HG03378 (cell line): ENCODE results near the gene OSER1.
"Not testable (repeated sequence)": the region's sequence is repeated elsewhere in the genome, so short reads cannot be mapped to it uniquely, and the experiment has no call there.

Experiments
- ATAC-seq: cut with Tn5 transposase; IDR thresholded peaks from one replicate; pipeline ENCODE4 v1.9.1; 2021; ENCODE audit warnings: mild to moderate bottlenecking, moderate library complexity; ENCODE audit not compliant: unreplicated experiment

Gene OSER1

DNA sequence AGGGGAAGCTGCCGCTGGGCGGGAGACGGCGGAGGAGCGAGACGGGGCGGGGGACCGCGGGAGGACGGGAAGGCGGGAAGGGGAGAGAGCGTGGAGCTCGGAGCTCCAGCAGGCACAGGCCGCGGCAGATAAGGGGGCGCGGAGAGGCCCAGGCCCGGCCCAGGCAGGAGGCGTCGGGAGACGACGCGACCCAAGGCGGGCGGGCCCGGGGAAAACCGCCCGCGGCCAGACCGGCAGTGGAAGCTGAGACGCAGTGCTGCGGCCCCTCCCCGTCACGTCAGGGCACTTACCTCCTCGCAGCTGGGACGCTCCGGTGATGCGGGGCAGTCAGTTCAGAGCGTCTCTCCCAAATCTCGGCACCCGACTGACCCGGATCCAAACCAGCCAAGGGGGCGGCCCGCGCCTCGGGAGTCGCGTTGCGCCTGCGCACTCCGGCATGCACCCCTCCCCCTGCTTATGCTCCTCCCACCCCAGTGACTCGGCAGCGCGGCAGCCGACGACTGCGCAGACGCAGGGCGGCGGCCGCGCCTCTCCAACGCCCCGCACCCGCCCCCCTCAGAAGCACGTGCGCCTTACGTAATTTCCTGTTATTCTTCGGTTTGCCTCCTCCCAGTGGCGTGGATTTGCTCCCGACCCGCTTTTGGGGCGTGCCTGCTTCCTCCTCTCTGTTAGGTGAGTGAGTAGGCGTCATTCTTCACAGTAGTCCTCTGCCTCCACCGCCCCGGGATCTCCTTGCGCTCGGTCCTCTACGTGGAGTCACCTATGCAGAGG lies at the start of gene OSER1:
Gene OSER1, minus strand, starts transcription at position 366 of the 771 bp plus-strand sequence. CDS start 3,814 bp downstream, outside the sequence.
- peak; percentile 67 for ATAC-seq

DNA sequence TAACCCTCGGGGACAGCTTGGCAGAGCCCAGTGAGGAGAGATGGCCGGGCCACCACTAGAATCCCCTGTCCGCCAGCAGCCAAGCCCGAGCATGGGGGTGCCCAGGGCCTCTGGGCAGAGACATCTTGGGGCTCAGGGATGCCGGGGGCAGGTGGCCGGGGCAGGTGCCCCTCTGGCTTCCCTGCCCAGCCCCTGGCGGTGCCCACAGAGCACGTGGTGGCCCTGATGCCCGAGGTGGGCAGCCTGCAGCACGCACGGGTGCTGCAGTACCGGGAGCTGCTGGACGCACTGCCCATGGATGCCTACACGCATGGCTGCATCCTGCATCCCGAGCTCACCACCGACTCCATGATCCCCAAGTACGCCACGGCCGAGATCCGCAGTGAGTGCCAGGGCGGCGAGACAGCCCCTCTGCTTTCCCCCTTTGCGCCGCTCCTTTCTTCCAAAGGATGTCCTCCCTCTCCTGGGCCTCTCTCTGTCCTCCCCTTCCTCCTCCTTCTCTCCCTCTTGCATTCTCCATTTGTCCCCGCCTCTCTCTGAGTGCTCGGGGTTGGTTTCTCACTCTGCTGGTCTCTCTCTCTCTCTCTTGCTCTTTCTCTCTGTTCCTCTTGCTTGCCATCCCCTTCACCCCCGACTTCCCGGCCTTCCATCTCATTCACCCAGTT lies 47.8 kb upstream of the OSER1 start:
- ATAC-seq: no peak

GRCh38 chr20:44256961-44257360 lies 46.4 kb upstream of the OSER1 start:
- no peak for ATAC-seq

GRCh38 chr20:44255942-44256341 lies 45.4 kb upstream of the OSER1 start:
- ATAC-seq: no peak

DNA sequence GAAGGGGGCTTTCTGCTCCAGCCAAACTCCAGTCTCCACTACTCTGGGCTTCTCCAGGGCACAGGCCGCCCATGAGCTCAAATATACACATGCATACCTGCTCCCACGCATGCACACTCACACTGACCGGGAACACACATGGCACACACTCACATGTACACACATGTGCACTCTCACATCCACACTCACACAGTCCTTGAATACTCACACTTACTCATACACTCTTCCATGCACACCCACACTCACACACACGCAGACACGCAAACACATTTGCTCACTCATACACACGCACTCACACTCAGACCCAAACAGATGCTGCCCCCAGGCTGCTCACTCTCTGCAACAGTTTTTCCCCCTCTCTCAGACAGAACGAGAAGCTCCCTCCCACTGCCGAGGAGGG lies 43.5 kb upstream of the OSER1 start:
- no peak for ATAC-seq

- no peak for ATAC-seq
Observed at GRCh38 chr20:44253528-44253927, 43.0 kb upstream of the OSER1 start.

GRCh38 chr20:44251284-44251683 lies 40.7 kb upstream of the OSER1 start:
- ATAC-seq: no peak

DNA sequence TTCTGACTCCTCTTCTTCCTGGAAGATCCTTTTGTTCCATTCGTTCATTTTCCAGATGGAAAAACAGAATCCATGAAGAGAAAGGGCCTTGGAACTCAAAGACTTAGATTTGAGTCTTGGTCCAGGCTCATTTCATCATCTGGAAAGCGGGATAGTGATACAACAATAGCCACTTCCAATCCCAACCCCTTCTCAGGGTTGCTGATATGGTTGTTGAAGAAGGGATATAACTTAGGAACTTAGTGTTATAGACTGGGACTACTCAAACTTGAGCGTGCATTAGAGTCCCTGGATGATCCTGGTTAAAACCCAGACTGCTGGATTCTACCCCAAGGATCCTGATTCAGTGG lies 37.8 kb upstream of the OSER1 start:
- ATAC-seq: no peak

DNA sequence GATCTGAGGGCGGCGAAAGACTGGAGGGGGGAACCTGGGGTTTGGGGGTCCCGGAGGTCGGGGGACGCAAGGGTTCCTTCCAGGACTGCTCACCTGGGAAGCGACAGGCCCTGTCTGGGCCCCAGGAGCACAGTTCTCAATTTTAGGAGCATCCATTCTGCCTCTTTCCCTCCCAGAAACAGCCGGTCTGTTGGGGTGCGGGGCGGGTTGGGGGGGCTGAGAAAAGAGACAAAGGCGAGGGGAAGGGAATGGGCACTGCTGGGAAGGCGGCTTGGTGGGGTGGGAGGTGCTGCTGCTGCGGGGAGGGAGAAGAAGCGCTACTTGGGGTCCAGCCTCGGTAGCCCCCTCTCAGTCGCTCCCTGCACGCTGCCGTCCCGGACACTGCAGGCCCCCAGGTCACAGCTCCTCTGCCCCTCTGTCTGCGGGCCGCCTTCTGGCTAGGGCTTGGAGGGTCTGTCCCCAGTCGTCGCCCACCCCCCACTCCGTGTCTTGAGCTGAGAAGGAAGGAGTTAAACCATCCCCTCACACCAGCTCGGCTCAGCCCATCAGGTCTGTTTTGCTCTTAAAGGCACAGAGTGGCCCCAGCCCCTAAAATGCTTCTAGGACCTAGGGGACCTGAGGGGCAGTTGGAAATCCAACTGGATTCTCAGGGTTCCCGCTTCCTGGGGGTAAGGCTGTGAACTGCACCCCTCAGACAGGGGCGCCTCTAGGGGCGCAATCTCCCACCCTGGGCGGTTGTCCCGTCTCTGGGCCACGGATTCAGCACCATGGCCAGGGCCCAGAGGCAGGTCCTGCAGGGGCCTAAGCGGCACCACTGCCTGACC lies 37.2 kb upstream of the OSER1 start:
- ATAC-seq: no peak

- ATAC-seq: no peak
Observed at GRCh38 chr20:44247131-44247571, 36.6 kb upstream of the OSER1 start, which contains the start of gene GDAP1L1. Gene GDAP1L1, plus strand, starts transcription at chr20:44247308. Its CDS starts 27 bp downstream, at chr20:44247335.

DNA sequence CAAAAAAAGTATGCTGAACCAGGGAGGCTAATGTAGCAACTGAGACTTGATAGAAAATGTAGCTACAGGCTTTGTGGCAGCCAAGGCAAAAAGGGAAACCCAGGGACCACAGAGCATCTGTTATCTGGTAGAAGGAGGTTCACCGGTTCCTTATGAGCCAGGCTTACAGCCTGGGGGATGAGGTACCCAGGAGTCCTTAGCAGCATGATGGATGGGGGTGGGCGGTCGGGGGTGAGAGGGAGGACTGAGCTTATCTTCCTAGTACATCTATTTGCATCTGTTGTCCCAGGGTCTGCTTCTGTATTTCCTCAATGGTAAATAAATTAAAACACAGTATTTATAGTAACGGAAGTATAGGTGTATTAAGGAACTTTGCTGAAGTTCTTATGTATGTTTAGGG lies 35.4 kb upstream of the OSER1 start:
- no peak for ATAC-seq

DNA sequence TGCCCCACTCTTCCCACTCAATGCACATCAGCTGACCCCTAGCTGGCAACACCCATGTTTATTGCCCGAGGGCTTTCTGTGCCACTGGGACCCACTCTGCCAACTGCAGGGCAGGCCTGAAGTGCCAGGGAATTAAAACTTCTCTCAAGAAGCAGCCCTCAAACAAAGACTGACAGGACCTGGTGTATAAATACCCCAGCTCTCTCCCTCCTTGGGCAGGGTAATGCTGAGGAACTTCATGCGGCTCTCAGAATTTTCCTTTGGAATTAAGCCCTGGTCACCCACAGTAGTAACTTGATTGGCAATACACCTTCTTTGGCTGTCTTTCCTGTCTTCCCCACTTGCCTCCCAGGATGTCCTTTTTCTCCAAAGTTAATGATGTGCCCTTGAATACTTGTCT lies 31.2 kb upstream of the OSER1 start:
- ATAC-seq: no peak

DNA sequence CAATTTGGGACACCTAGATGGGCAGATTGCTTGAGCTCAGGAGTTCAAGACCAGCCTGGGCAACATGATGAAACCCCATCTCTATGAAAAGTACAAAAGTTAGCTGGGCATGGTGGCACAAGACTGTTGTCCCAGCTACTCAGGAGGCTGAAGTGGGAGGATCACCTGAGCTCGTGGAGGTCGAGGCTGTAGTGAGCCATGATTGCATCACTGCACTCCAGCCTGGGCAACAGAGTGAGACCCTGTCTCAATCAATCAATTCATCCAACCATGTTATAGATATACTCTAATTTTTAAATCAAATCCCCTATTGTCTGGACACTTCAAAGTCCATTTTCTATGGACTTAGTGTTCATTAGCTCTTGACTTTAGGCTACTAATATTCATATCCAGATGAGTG lies 26.3 kb upstream of the OSER1 start:
- ATAC-seq: not testable (repeated sequence)

- no peak for ATAC-seq
Observed at GRCh38 chr20:44235702-44236101, 25.1 kb upstream of the OSER1 start.

DNA sequence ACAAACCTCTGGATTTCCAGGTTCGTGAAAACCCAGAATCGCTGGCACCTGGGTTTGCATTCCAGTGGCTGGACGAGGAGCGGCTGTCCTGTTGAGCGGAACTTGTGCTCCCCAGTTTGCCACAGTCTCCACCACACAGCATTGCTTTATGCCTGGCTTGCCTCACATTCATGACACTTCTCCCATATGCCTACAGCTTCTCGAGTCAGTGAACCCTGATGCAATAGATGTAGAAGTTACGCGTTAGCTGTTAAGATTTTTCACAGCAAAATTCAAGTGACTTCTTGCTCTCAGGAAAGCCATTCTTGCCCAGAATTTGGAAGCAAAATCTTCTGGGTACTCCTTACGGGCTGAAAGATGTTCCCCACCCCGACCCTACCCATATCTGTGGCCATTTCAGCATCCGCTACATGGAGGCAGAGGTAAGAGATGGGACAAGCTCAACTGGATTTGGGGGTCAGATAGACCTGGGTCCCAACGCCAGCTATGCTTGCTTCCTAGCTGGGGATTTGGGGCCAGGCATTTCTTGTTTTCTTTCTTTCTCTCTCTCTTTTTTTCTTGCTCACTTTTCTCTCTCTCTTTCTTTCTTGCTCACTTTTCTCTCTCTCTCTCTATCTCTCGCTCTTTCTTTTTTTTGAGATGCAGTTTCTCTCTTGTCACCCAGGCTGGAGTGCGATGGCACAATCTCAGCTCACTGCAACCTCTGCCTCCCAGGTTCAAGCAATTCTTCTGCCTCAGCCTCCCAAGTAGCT lies 24.2 kb upstream of the OSER1 start:
- ATAC-seq: no peak

GRCh38 chr20:44233436-44234016 lies 23.0 kb upstream of the OSER1 start:
- ATAC-seq: no peak

GRCh38 chr20:44232469-44232856 lies 21.9 kb upstream of the OSER1 start:
- not testable (repeated sequence) for ATAC-seq

DNA sequence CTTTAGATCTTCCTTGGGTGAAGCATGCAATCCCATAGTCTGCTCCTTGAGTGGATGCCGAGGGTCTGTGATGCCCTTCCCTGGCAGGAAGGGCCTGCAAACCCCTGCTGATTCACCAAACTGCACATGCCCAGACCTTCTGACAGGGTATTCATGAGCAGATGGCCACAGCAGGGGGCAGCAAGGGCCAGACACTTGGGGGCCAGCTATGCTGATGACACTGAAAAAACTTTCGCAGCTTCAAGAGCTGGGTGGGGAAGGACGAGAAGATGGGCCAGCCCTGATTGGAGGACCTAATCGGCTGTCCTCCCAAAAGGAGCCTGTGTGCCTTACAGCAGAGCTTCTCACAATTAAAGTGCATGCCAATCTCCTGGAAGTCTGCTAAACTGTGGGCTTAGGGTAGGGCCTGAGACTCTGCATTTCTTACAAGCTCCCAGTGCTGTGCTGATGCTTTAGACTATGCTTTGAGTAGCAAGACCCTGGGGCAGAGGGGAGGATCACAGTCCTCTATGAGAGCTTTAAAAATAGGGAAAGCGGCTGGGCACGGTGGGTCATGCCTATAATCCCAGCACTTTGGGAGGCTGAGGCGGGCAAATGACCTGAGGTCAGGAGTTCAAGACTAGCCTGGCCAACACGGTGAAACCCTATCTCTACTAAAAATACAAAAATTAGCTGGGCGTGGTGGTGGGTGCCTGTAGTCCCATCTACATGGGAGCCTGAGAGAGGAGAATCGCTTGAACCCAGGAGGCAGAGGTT lies 21.3 kb upstream of the OSER1 start:
- no peak for ATAC-seq

- ATAC-seq: no peak
Observed at GRCh38 chr20:44231193-44231592, 20.6 kb upstream of the OSER1 start.
